ENCODE results near the gene OR2T1.
"Not testable (repeated sequence)": the region's sequence is repeated elsewhere in the genome, so short reads cannot be mapped to it uniquely, and the experiment has no call there.

The OR2T1 gene

DNA sequence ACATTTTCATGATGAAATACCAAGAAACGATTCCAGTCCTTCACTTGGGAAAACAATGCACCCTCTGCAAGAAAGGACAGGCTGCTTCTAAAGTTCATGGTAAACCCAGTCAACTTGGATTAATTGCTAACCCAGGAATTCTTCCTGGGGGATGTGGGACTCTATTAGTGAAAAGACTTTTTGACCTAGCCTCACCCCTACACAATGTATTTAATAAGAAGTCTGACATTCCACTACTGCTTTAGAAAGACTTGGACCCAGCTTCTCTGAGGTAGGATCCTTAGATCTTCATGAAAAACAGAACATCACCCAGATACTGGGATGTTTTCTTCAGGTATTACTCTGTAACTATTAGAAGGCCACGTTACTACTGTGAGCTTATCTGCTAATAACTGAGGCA, 42.6 kb downstream of the OR2T1 start, which contains the start of gene OR2T2:
Gene OR2T2, plus strand, starts transcription at position 239 of the 400 bp plus-strand sequence. CDS start 7,161 bp downstream, outside the sequence.
- CTCF ChIA-PET; POLR2A ChIA-PET; DNase-seq (ENCODE audit: extremely low spot score): not testable (repeated sequence)

GRCh38 chr1:248448409-248449074, 45.7 kb downstream of the OR2T1 start:
- CTCF ChIA-PET; POLR2A ChIA-PET; DNase-seq (ENCODE audit: extremely low spot score): not testable (repeated sequence)

DNA sequence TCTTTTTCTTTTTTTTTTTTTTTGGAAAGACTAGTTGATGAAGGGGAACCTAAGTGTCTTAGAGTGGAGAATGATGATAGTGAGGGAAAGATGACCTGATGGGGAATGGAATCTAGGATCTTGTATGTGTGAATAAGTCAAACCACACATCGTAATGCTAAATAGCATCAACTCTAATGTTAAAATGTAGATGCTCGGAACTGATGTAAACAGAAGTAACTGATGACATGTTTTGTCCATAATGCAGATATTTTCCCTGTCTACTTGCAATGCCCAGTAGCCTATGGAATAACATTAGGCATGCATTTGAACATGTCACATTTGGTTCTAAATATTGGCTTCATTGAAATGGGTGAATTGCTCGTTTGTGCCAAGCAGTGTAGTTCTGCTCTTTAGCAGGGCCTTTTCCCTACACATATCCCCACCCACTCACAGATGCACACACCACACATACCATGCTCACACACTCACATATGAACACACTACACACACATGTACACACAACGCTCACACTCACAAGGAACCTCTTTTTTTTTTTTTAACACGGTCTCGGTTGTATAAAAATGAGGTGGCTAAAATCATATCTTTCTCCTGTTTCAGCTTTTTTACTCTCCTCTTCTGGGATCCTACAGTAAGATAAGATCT, 47.1 kb downstream of the OR2T1 start:
- POLR2A ChIA-PET; DNase-seq (ENCODE audit: extremely low spot score); CTCF ChIA-PET: not testable (repeated sequence)

DNA sequence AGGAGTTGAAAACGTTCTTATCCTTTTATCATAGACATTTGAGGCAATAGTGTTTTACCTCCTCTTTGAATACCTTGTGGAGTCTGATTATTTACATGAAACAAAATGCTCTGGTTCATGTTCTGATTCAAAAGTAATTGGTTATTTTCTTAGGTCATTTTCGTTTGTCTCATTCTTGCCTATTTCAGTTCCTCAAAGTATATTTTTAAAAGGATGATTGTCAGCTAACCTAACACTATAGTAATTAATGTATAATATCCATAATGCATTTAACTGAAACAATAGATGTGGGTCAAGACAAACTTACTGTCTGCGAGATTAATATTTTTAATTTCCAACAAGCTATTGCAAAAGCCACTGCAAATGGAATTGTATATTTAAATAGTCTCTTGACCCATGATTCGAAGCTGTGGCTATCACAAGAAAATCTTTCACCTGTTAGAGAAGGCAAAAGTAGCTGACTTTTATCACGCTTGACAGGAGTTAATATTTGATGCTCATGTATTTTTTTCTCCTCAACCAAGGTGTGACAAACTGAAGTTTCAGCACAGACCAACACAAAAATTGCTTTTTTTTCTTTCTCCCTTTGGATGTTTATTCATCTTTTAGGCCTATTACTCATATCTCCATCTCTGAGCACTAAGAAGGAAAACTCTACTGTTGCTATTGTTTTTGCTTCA, 47.8 kb downstream of the OR2T1 start:
- POLR2A ChIA-PET; CTCF ChIA-PET; DNase-seq (ENCODE audit: extremely low spot score): not testable (repeated sequence)

GRCh38 chr1:248453619-248454018, 50.8 kb downstream of the OR2T1 start:
- POLR2A ChIA-PET; CTCF ChIA-PET; DNase-seq (ENCODE audit: extremely low spot score): not testable (repeated sequence)

DNA sequence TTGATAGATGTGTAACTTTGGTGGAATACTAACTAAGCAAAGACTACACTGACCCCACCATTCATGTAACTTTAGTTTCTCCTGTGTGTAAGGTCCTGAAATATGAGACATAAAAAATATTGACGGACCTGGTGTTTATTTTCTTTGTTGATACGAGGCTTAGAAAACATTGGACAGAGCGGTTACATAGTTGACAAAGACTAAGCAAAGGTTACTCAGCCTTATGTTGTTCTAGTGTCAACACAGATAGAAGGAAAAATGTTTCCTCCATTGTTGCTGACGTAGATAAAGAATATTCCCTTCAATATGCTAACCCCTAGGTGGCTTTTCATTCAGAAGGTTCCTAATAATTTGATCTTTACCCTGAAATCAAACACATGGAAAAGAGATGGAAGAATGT, 52.2 kb downstream of the OR2T1 start:
- DNase-seq (ENCODE audit: extremely low spot score); POLR2A ChIA-PET; CTCF ChIA-PET: not testable (repeated sequence)

DNA sequence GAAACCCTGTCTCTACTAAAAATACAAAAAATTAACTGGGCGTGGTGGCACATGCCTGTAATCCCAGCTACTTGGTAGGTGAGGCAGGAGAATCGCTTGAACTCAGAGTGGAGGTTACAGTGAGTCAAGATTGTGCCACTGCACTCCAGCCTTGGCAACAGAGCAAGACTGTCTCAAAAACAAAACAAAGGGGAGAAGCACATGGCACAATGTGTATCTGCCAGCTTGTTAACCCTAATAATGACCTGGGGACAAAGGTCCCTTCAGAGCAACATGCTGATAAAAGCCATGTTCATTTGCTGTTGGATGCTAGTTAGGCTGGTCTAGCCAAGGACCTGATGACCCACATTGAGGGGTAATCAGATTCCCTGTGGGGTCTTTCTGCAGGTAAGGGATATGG, 53.8 kb downstream of the OR2T1 start:
- CTCF ChIA-PET; DNase-seq (ENCODE audit: extremely low spot score); POLR2A ChIA-PET: not testable (repeated sequence)

Data from HEK293T (cell line).